ENCODE data around the gene SGSM2.

SGSM2 gene

GRCh38 chr17:2369551-2370210, 32.4 kb downstream of the SGSM2 start:
- peak; percentile 37 for DNase-seq

- DNase-seq: no peak
Measured at GRCh38 chr17:2370211-2370589, 32.9 kb downstream of the SGSM2 start.

GRCh38 chr17:2371183-2372130, 34.2 kb downstream of the SGSM2 start:
- DNase-seq: no peak

DNA sequence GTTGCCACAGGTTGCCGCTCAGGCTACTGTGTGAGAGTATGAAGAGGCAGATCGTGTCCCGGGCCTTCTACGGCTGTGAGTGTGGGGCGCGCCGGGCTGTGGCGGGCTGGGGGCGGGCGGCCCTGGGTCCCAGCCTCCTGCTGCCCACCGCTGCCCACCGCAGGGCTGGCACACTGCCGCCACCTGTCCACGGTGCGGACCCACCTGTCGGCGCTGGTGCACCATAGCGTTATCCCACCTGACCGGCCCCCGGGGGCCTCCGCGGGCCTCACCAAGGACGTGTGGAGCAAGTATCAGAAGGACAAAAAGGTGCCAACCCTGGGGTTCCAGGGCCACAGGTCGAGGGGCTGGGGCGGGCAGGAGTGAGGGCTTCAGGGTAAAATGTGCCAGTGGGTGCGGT, 34.9 kb downstream of the SGSM2 start:
- DNase-seq: no peak

DNA sequence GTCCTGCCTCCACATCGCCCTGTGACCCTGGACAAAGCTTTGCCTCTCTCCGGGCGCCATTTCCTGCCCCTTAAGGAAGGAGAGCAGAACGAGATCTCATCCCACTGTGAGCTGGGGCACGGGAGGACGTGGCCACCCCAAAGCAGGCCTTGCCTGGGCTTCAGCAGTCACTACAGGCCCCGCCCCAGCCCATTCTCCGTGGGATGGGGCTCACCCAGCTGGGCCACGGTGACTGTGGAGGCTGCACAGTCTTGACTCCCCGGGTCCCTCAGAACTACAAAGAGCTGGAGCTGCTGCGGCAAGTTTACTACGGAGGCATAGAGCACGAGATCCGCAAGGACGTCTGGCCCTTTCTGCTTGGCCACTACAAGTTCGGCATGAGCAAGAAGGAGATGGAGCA, 35.4 kb downstream of the SGSM2 start:
- no peak for DNase-seq

- DNase-seq: no peak
Measured at GRCh38 chr17:2373179-2373578, 35.9 kb downstream of the SGSM2 start.

DNA sequence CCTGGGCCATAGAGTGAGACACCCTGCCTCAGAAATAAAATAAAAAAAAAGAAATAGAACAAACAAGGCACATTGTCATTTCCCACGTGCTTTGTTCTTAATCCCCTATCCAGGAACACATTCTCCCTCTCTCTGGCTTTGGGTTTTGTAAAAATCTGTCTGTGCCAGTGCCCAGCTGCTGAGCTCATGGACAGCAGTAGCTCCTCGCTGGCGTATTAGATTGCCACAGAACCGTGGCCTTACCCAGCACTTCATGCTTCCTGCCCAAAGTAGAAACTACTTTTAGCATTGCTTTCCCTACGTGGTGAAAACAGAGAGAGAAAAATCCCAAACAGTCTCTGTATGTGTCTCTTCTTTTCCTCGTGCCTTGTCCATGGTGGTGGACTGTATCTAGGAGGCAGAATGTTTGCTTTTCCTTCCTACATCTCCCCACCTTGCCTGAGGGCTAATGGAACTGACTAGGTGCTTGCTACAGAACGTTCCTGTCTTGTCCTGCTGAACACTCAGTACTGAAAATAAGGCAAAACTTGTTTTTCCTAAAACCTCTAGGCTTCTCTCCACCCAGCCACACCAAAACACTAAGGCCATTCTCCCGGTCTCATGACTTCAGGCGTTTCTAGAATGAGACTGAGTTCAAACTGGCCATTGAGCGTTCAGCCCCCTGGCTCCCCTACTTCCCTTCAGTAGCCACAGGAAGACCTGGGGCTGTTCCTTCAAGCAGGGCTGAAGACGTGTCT, 37.4 kb downstream of the SGSM2 start:
- DNase-seq: no peak

DNA sequence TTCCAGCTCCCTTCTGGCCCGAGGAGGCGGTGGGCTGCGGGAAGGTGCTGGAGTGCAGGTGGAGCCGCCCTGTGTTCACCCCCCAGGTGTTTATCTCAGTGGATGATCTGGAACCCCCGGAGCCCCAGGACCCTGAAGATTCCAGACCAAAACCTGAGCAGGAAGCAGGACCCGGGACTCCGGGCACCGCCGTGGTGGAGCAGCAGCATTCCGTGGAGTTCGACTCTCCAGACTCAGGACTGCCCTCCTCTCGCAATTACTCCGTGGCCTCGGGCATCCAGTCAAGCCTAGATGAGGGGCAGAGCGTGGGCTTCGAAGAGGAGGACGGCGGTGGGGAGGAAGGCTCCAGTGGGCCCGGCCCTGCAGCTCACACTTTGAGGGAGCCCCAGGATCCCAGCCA, 38.1 kb downstream of the SGSM2 start:
- DNase-seq: no peak

- no peak for DNase-seq
Measured at GRCh38 chr17:2376107-2376506, 38.8 kb downstream of the SGSM2 start.

- no peak for DNase-seq
Measured at GRCh38 chr17:2377659-2378058, 40.4 kb downstream of the SGSM2 start.

GRCh38 chr17:2378905-2379304, 41.6 kb downstream of the SGSM2 start:
- DNase-seq: no peak

GRCh38 chr17:2379489-2380225, 42.4 kb downstream of the SGSM2 start:
- no peak for DNase-seq

DNA sequence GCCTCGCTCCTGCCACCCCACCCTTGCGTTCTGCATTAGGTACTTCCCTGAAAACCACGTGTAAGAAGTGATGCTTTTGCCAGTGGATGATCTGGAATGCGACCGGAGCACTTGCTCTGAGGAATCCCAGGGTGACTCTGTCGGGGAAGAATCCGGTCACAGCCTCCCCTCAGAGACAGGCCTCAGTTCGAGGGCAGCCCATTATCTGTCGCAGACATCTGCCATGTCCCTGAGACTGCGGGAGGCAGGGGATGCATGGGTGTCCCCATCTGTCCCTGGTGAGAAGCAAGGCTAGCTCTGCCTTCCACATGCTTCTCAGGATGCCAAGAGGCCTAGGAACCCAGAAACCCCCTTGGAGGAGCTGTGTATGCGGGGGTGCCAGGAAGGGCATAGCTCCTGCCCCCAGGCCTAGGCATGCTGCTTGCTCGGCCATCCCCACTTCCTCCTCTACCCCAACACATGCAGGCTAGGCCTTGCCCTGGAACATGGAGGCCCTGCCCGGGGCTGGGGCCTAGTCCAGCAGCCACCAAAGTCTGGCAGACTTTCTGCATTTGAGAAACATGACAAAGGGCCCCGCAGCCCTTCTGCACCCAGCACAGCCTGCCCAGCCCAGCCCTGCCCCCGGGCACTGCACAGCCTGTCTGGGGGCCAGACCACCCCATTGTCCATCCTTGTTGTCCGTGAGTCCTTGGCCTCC, 43.1 kb downstream of the SGSM2 start:
- peak; percentile 31 for DNase-seq

- DNase-seq: no peak
Measured at GRCh38 chr17:2380950-2381649, 43.8 kb downstream of the SGSM2 start.

DNA sequence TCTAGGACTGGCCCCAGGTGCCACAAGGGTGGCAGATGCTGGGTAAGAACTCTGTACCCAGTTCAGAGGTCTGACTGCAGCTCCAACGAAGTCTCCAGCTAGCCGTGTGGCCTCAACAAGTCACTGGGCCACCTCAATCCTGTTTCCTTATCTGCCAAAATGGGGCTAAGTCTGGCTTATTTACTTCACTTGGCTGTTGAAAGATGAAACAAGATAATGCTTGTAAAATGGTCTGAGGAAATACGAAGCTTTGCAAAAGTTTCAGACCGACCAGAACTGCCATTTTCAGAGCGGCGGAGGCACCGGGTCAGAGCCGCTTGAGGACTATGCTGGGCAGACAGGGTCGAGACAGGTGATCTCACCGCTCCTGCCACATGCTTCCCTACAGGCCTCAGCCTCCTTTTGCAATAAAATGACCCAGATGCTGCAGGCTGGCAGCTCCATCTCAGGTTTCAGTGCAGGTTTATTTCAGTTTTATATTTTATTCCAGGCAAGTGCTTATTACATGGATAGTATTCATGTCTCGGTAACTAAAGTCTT, 46.4 kb downstream of the SGSM2 start:
- DNase-seq: peak; percentile 18

- DNase-seq: no peak
Measured at GRCh38 chr17:2384439-2385127, 47.3 kb downstream of the SGSM2 start.

DNA sequence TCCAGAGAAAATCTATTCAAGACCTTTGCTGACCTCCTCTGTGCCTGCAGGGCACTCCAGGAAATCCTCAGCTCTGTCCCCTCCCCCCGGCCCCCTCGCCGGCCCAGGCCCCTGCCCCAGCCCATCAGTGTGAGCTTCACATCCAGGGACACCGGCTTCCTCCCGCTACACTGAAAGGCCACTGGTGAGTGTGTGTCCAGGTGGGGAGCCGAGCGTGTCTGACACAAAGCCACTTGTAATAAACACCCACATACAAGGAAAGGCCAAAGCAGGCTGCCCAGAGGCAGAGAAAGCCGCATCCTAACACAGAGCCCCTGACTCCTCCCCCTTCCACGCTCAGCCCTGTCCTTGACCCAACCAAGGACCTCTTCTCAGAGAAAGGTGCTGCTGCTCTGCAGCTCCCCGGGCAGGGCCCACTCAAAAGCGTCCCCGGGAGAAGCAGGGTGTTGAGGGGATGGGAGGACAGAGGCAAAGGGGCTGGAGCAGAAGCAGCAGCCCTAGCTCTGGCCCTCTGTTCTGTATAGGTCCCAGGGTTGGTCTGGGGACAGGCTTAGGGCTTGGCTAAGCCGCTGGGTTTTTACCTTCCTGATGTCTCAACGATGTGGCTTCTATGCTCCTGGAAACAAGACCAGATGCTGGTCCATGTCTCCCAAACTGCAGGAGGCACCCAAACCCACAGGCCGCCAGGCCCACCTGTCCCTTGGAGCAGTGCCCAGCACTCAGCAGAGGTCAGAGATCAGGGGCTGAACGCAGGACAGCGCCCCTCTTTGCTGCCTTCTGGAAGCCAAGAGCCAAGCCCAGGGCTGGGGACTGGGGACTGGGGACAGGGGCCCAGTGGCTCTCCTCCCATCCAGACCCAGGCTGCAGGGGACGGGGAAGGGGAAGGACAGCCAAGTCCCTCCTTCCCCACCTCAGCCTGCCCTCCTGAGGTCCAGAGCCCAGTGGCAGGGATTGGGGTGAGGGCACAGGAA, 48.2 kb downstream of the SGSM2 start:
- no peak for DNase-seq

- no peak for DNase-seq
Measured at GRCh38 chr17:2386400-2387085, 49.2 kb downstream of the SGSM2 start.
